CD8-positive, alpha-beta memory T cell (primary cell): Measurements from ENCODE around the gene ATP13A3. TPM values are rescaled to one million over a fixed set of nuclear protein-coding genes. Genes with fewer than 3 reads are reported as not detected.
"Not testable (repeated sequence)": the region's sequence is repeated elsewhere in the genome, so short reads cannot be mapped to it uniquely, and the experiment has no call there.

ENCODE experiments used
- CTCF ChIA-PET: fragments of 350-600 bp; sonication (Branson Sonifier 250); formaldehyde crosslinking; loops from one replicate; lab custom pipeline; 2021; ENCODE audit warnings: antibody characterized with exemption; lab: Charles Lee
- POLR2A ChIA-PET: fragments of 350-600 bp; sonication (Branson Sonifier 250); formaldehyde crosslinking; loops from one replicate; lab custom pipeline; 2021; ENCODE audit warnings: antibody characterized with exemption; lab: Charles Lee
- DNase-seq, 5 donors: peaks; one replicate each; pipeline versions ENCODE4 v3.0.0 to v3.0.0-alpha.2; 2020 to 2022; ENCODE audit warnings: mixed read lengths in 1 of 5
- H3K27ac ChIP-seq: one replicate; pipeline ENCODE4 v1.7.0; 2013; ENCODE audit warnings: low read depth, mild to moderate bottlenecking, low read length, moderate library complexity
- H3K27me3 ChIP-seq: 2 replicates; pipeline ENCODE4 v1.7.0; 2013; ENCODE audit warnings: low read length, mild to moderate bottlenecking; ENCODE audit not compliant: insufficient read depth, poor library complexity, severe bottlenecking
- H3K36me3 ChIP-seq: 2 replicates; pipeline ENCODE4 v1.7.0; 2013; ENCODE audit warnings: mild to moderate bottlenecking, low read length, moderate library complexity; ENCODE audit not compliant: insufficient read depth
- H3K4me1 ChIP-seq: 2 replicates; pipeline ENCODE4 v1.7.0; 2013; ENCODE audit warnings: mild to moderate bottlenecking, low read length, moderate library complexity; ENCODE audit not compliant: insufficient read depth
- H3K4me3 ChIP-seq: 2 replicates; pipeline ENCODE4 v1.7.0; 2013; ENCODE audit warnings: mild to moderate bottlenecking, low read length
- H3K9me3 ChIP-seq: 2 replicates; pipeline ENCODE4 v1.7.0; 2013; ENCODE audit warnings: mild to moderate bottlenecking, low read length
- H3K27ac Mint-ChIP-seq, 8 donors: one replicate each; pipeline ENCODE4 v1.8.0; 2020 to 2021; ENCODE audit warnings: mixed read lengths in 8 of 8, mild to moderate bottlenecking in 6 of 8, inconsistent platforms in 3 of 8, moderate library complexity in 3 of 8
- H3K27me3 Mint-ChIP-seq, 2 donors: one replicate each; pipeline ENCODE4 v1.8.0; 2020 to 2021; ENCODE audit warnings: mixed read lengths in 2 of 2, mild to moderate bottlenecking in 1 of 2, moderate library complexity in 1 of 2
- H3K36me3 Mint-ChIP-seq, 3 donors: one replicate each; pipeline ENCODE4 v1.8.0; 2020 to 2021; ENCODE audit warnings: mixed read lengths in 3 of 3, inconsistent platforms in 1 of 3, mild to moderate bottlenecking in 1 of 3
- H3K4me1 Mint-ChIP-seq, 3 donors: one replicate each; pipeline ENCODE4 v1.8.0; 2020 to 2021; ENCODE audit warnings: mixed read lengths in 3 of 3, inconsistent platforms in 1 of 3, mild to moderate bottlenecking in 1 of 3
- H3K4me3 Mint-ChIP-seq, 7 donors: one replicate each; pipeline ENCODE4 v1.8.0; 2020 to 2021; ENCODE audit warnings: mixed read lengths in 7 of 7, mild to moderate bottlenecking in 6 of 7, moderate library complexity in 4 of 7, inconsistent platforms in 2 of 7
- H3K9me3 Mint-ChIP-seq, 5 donors: one replicate each; pipeline ENCODE4 v1.8.0; 2020 to 2022; ENCODE audit warnings: mixed read lengths in 5 of 5, mild to moderate bottlenecking in 3 of 5, moderate library complexity in 2 of 5, inconsistent platforms in 1 of 5
- polyA plus RNA-seq: library from polyadenylated mRNA; unstranded; fragments of 300-500 nt; fragmentation: Illumina TruSeq; gene quantifications from one replicate; pipeline ENCODE4 v1.2.3, GENCODE V29; 2021
- total RNA-seq, 2 experiments: library from RNA; stranded (reverse); gene quantifications; one replicate each; pipeline ENCODE4 v1.2.3, GENCODE V29; 2021

Gene ATP13A3
- total and polyA plus RNA-seq, 3 experiments from 2014 or later, result 10.5 to 165 (median 144) TPM

GRCh38 chr3:194521510-194522260 lies 34.9 kb upstream of the ATP13A3 start:
- no peak overlapping the region for H3K4me3 Mint-ChIP-seq
- Histone ChIP-seq H3K4me1 (no peaks in the 10 kb centered on the region), H3K36me3 (no peaks in the 10 kb centered on the region), H3K27me3 (no peaks in the 10 kb centered on the region), H3K9me3 (no peaks in the 10 kb centered on the region), H3K27ac (no peak overlapping the region), H3K4me3 (no peak overlapping the region)
- POLR2A ChIA-PET, result interaction anchor here (0.5 kb wide), 1 partner anchor 11 kb away, joined by 3 read pairs; no protein-coding TSS in a partner anchor
- no peaks in the 10 kb centered on the region for H3K9me3 Mint-ChIP-seq
- no peak for DNase-seq
- CTCF ChIA-PET, result no interaction called here
- peaks cover 0 to 2% (median 0%) of the 10 kb centered on the region in 3 donors for H3K36me3 Mint-ChIP-seq
- H3K4me1 Mint-ChIP-seq, result peaks cover 6 to 13% (median 10%) of the 10 kb centered on the region in 3 donors
- peaks cover 7 to 23% of the 10 kb centered on the region in 2 donors for H3K27me3 Mint-ChIP-seq
- H3K27ac Mint-ChIP-seq, result peak overlapping the region in 1 of 8 donors; percentile 12

GRCh38 chr3:194520682-194521162 lies 33.9 kb upstream of the ATP13A3 start:
- H3K4me3 Mint-ChIP-seq, H3K27ac ChIP-seq, POLR2A ChIA-PET, H3K36me3 ChIP-seq, DNase-seq, H3K27me3 ChIP-seq, H3K4me1 ChIP-seq, H3K27ac Mint-ChIP-seq, H3K36me3 Mint-ChIP-seq, H3K4me3 ChIP-seq, H3K9me3 ChIP-seq, H3K9me3 Mint-ChIP-seq: not testable (repeated sequence)
- CTCF ChIA-PET, result interaction anchor here (1.0 kb wide), 1 partner anchor 10 kb away, joined by 3 read pairs; no protein-coding TSS in a partner anchor
- Mint-ChIP-seq H3K27me3 (peaks cover 7 to 23% of the 10 kb centered on the region in 2 donors), H3K4me1 (peaks cover 6 to 13% (median 10%) of the 10 kb centered on the region in 3 donors)

GRCh38 chr3:194520201-194520600 lies 33.4 kb upstream of the ATP13A3 start:
- H3K9me3 Mint-ChIP-seq, H3K4me1 ChIP-seq, H3K36me3 ChIP-seq, H3K36me3 Mint-ChIP-seq, DNase-seq, POLR2A ChIA-PET, H3K4me3 ChIP-seq, H3K4me3 Mint-ChIP-seq, H3K27ac ChIP-seq, H3K9me3 ChIP-seq, H3K27me3 ChIP-seq: not testable (repeated sequence)
- Mint-ChIP-seq H3K4me1 (peaks cover 6 to 13% (median 10%) of the 10 kb centered on the region in 3 donors), H3K27ac (peak overlapping the region in 1 of 8 donors; percentile 45), H3K27me3 (peaks cover 7 to 23% of the 10 kb centered on the region in 2 donors)
- CTCF ChIA-PET, result interaction anchor here (1.0 kb wide), 2 partner anchors 10 to 11 kb away, joined by 3 read pairs; no protein-coding TSS in a partner anchor

GRCh38 chr3:194518652-194519051 lies 31.9 kb upstream of the ATP13A3 start:
- Mint-ChIP-seq H3K9me3 (no peaks in the 10 kb centered on the region), H3K4me1 (peaks cover 6 to 13% (median 10%) of the 10 kb centered on the region in 3 donors), H3K36me3 (no peaks in the 10 kb centered on the region), H3K4me3 (no peak overlapping the region), H3K27me3 (peaks cover 7 to 23% of the 10 kb centered on the region in 2 donors), H3K27ac (no peak overlapping the region)
- Histone ChIP-seq H3K9me3 (no peaks in the 10 kb centered on the region), H3K4me3 (no peak overlapping the region), H3K27me3 (no peaks in the 10 kb centered on the region), H3K36me3 (no peaks in the 10 kb centered on the region), H3K27ac (no peak overlapping the region), H3K4me1 (no peaks in the 10 kb centered on the region)
- DNase-seq, result no peak
- POLR2A ChIA-PET, result no interaction called here
- CTCF ChIA-PET, result no interaction called here

DNA sequence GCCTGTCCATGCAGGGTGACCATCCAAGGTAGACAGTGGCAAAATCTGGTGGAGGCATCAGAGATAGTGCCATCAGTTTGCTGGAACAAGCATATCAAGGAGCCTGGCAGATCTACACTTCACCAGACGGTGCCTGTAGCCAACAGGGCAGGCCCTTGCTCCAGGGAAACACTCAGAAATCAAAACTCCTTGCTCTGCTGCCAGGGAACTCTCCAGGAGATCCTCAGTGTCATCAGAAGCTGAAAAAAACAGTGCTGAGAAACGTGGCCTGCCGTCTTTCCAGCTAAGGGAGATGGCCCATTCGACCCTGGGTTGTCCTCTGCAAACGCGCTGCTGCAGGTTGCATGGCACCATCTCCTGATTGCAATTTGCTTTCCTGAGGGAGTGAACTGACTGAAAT lies 30.5 kb upstream of the ATP13A3 start:
- Mint-ChIP-seq H3K9me3 (no peaks in the 10 kb centered on the region), H3K27me3 (peaks cover 4 to 19% of the 10 kb centered on the region in 2 donors), H3K36me3 (no peaks in the 10 kb centered on the region), H3K27ac (no peak overlapping the region), H3K4me1 (peaks cover 6 to 13% (median 10%) of the 10 kb centered on the region in 3 donors), H3K4me3 (no peak overlapping the region)
- H3K27ac ChIP-seq, result no peak overlapping the region
- no peak overlapping the region for H3K4me3 ChIP-seq
- ChIA-PET POLR2A (no interaction called here), CTCF (no interaction called here)
- no peaks in the 10 kb centered on the region for H3K36me3 ChIP-seq
- no peak for DNase-seq
- no peaks in the 10 kb centered on the region for H3K9me3 ChIP-seq
- no peaks in the 10 kb centered on the region for H3K27me3 ChIP-seq
- H3K4me1 ChIP-seq, result no peaks in the 10 kb centered on the region

DNA sequence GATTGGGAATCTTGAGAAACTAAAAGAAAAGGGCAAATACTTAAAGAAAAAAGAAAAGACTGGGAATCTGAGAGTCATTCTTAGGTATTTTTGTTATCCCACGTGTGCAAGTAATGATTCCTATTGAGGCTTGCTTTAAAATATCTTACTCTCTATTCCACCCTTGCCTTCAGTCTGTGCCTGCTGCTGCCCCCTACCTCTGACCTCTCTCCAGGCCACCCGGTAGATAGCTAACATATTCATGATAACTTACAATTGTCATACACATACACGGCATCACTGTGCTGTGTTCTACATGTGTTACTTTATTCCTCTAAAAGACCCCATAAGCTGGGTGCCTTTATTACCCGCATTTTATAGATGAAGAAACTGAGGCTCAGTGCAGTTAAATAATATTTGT lies 27.8 kb upstream of the ATP13A3 start:
- peaks cover 0 to 2% (median 0%) of the 10 kb centered on the region in 5 donors for H3K9me3 Mint-ChIP-seq
- no peak overlapping the region for H3K4me3 Mint-ChIP-seq
- H3K36me3 Mint-ChIP-seq, result no peaks in the 10 kb centered on the region
- peaks cover 6 to 8% of the 10 kb centered on the region in 2 donors for H3K27me3 Mint-ChIP-seq
- H3K4me3 ChIP-seq, result no peak overlapping the region
- H3K4me1 ChIP-seq, result no peaks in the 10 kb centered on the region
- no peak for DNase-seq
- H3K27ac Mint-ChIP-seq, result no peak overlapping the region
- H3K36me3 ChIP-seq, result no peaks in the 10 kb centered on the region
- H3K27ac ChIP-seq, result no peak overlapping the region
- no peaks in the 10 kb centered on the region for H3K27me3 ChIP-seq
- H3K4me1 Mint-ChIP-seq, result no peaks in the 10 kb centered on the region
- H3K9me3 ChIP-seq, result no peaks in the 10 kb centered on the region
- ChIA-PET POLR2A (interaction anchor here (0.5 to 0.6 kb wide), 2 partner anchors 22 to 51 kb away, joined by 4 to 5 read pairs; no protein-coding TSS in a partner anchor), CTCF (interaction anchor here (0.9 kb wide), 1 partner anchor 43 kb away, joined by 3 read pairs; no protein-coding TSS in a partner anchor)

DNA sequence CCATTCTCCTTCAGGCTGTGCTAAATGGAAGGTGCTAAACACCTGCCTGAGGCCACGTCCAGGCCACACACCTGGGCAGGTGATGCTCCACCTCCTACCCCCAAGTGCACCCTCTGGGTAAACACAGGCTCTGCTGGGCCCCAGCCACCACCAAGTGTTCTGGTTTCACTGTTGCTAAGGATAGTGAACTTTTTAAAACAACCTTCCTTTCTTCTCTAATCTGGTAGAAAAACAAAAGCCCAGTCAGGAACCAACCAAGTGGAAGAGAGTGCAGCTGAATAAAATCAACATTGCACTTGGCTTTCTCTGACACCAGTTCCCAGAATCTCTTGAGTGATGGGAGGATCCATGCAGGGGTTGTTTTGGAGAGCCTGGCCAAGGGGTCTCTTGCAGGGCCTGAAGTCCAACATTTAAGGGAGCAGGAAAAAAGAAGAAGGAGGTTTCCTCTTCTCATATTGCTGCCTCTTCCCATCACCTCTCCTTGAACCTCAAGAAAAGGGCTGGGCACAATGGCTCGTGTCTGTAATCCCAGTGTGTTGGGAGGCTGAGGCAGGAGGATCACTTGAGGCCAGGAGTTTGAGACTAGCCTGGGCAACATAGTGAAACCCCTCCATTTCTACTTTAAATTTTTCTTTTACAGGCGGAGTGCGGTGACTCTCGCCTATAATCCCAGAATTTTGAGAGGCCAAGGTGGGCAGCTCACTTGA lies 26.2 kb upstream of the ATP13A3 start:
- POLR2A ChIA-PET, result no interaction called here
- CTCF ChIA-PET, result no interaction called here

More for the DNA sequence above, 26.2 kb upstream of the ATP13A3 start:
- DNase-seq, result no peak
- Mint-ChIP-seq H3K36me3 (no peaks in the 10 kb centered on the region), H3K4me1 (no peaks in the 10 kb centered on the region), H3K4me3 (no peak overlapping the region), H3K27ac (no peak overlapping the region), H3K9me3 (peaks cover 0 to 2% (median 0%) of the 10 kb centered on the region in 5 donors), H3K27me3 (peaks cover 0 to 4% of the 10 kb centered on the region in 2 donors)
- Histone ChIP-seq H3K4me3 (no peak overlapping the region), H3K36me3 (no peaks in the 10 kb centered on the region), H3K9me3 (no peaks in the 10 kb centered on the region), H3K27ac (no peak overlapping the region), H3K4me1 (no peaks in the 10 kb centered on the region), H3K27me3 (no peaks in the 10 kb centered on the region)
